Measurements from ENCODE around the gene VSTM4.
A peak's percentile ranks its signal among the peaks of the same experiment; 100 is the strongest.

The VSTM4 gene

GRCh38 chr10:49115015-49115795 is at the start of gene VSTM4:
TSS of gene VSTM4 (minus strand) at chr10:49115522. CDS start at chr10:49115485, 37 bp downstream.
- H3K9ac ChIP-seq (ENCODE audit: low read length), result no peak within 1 kb of the TSS
- H3K36me3 ChIP-seq (replicated peaks; ENCODE audit: low read depth, low read length), result no peaks in the 10 kb centered on the region
- no peaks in the 10 kb centered on the region for H3K9me3 ChIP-seq (ENCODE audit: insufficient read depth, low read length)
- no peaks in the 10 kb centered on the region for H3K27me3 ChIP-seq (ENCODE audit: low read depth, low read length)
- H4K20me1 ChIP-seq (ENCODE audit: insufficient read depth, low read length), result no peaks in the 10 kb centered on the region
- TF ChIP-seq EZH2phosphoT487 (IDR thresholded peaks at IDR 0.05; ENCODE audit: low read depth) (no peak), CTCF (IDR thresholded peaks at IDR 0.05; ENCODE audit: low read depth, low read length) (no peak)
- no peak within 1 kb of the TSS for H3K4me3 ChIP-seq (ENCODE audit: low read length)
- no peak within 1 kb of the TSS for H3K4me2 ChIP-seq (ENCODE audit: low read length)
- H2AFZ ChIP-seq (ENCODE audit: low read depth, low read length), result no peak within 1 kb of the TSS
- H3K79me2 ChIP-seq (ENCODE audit: low read length), result no peaks in the 10 kb centered on the region
- no peak within 1 kb of the TSS for H3K27ac ChIP-seq (ENCODE audit: low read length)
- no peaks in the 10 kb centered on the region for H3K4me1 ChIP-seq (ENCODE audit: low read length)

- Histone ChIP-seq H3K4me1 (ENCODE audit: low read length) (peaks cover 5% of the 10 kb centered on the region), H3K4me3 (ENCODE audit: low read length) (peak overlapping the region; percentile 50; the same call in 1 of the 2 replicates), H3K36me3 (replicated peaks; ENCODE audit: low read depth, low read length) (no peaks in the 10 kb centered on the region), H3K9me3 (ENCODE audit: insufficient read depth, low read length) (no peaks in the 10 kb centered on the region), H3K27ac (ENCODE audit: low read length) (no peak overlapping the region), H3K79me2 (ENCODE audit: low read length) (no peaks in the 10 kb centered on the region), H4K20me1 (ENCODE audit: insufficient read depth, low read length) (no peaks in the 10 kb centered on the region), H2AFZ (ENCODE audit: low read depth, low read length) (no peak overlapping the region), H3K9ac (ENCODE audit: low read length) (no peak overlapping the region), H3K4me2 (ENCODE audit: low read length) (peak overlapping the region; percentile 55), H3K27me3 (ENCODE audit: low read depth, low read length) (no peaks in the 10 kb centered on the region)
- peak; percentile 67 for TF ChIP-seq CTCF (IDR thresholded peaks at IDR 0.05; ENCODE audit: low read depth, low read length)
- TF ChIP-seq EZH2phosphoT487 (IDR thresholded peaks at IDR 0.05; ENCODE audit: low read depth), result no peak
Observed at GRCh38 chr10:49164559-49165188, 49.4 kb upstream of the VSTM4 start.

- Histone ChIP-seq H4K20me1 (ENCODE audit: insufficient read depth, low read length) (no peaks in the 10 kb centered on the region), H3K4me3 (ENCODE audit: low read length) (no peak overlapping the region), H3K4me1 (ENCODE audit: low read length) (peaks cover 5% of the 10 kb centered on the region), H3K27me3 (ENCODE audit: low read depth, low read length) (no peaks in the 10 kb centered on the region), H2AFZ (ENCODE audit: low read depth, low read length) (no peak overlapping the region), H3K36me3 (replicated peaks; ENCODE audit: low read depth, low read length) (no peaks in the 10 kb centered on the region), H3K79me2 (ENCODE audit: low read length) (no peaks in the 10 kb centered on the region), H3K9ac (ENCODE audit: low read length) (no peak overlapping the region), H3K27ac (ENCODE audit: low read length) (no peak overlapping the region), H3K9me3 (ENCODE audit: insufficient read depth, low read length) (no peaks in the 10 kb centered on the region), H3K4me2 (ENCODE audit: low read length) (no peak overlapping the region)
- TF ChIP-seq CTCF (IDR thresholded peaks at IDR 0.05; ENCODE audit: low read depth, low read length) (no peak), EZH2phosphoT487 (IDR thresholded peaks at IDR 0.05; ENCODE audit: low read depth) (no peak)
Observed at GRCh38 chr10:49163741-49164140, 48.4 kb upstream of the VSTM4 start.

- no peak overlapping the region for H2AFZ ChIP-seq (ENCODE audit: low read depth, low read length)
- H4K20me1 ChIP-seq (ENCODE audit: insufficient read depth, low read length), result no peaks in the 10 kb centered on the region
- no peaks in the 10 kb centered on the region for H3K36me3 ChIP-seq (replicated peaks; ENCODE audit: low read depth, low read length)
- H3K4me1 ChIP-seq (ENCODE audit: low read length), result peaks cover 5% of the 10 kb centered on the region
- H3K9ac ChIP-seq (ENCODE audit: low read length), result no peak overlapping the region
- no peaks in the 10 kb centered on the region for H3K9me3 ChIP-seq (ENCODE audit: insufficient read depth, low read length)
- no peak overlapping the region for H3K27ac ChIP-seq (ENCODE audit: low read length)
- no peaks in the 10 kb centered on the region for H3K27me3 ChIP-seq (ENCODE audit: low read depth, low read length)
- no peak overlapping the region for H3K4me3 ChIP-seq (ENCODE audit: low read length)
- H3K79me2 ChIP-seq (ENCODE audit: low read length), result no peaks in the 10 kb centered on the region
- TF ChIP-seq EZH2phosphoT487 (IDR thresholded peaks at IDR 0.05; ENCODE audit: low read depth) (no peak), CTCF (IDR thresholded peaks at IDR 0.05; ENCODE audit: low read depth, low read length) (no peak)
- H3K4me2 ChIP-seq (ENCODE audit: low read length), result no peak overlapping the region
Observed at GRCh38 chr10:49162761-49163310, 47.5 kb upstream of the VSTM4 start.

Data from OCI-LY3 (cell line).